ENCODE data around the gene LHFPL2.

LHFPL2 gene

GRCh38 chr5:78586251-78586650, 62.3 kb downstream of the LHFPL2 start:
- peak; percentile 68 for DNase-seq (ENCODE audit: insufficient read length, low spot score)
- no peak for TF ChIP-seq POLR2A (IDR thresholded peaks at IDR 0.05; ENCODE audit: low read depth, low read length)
- peak; percentile 89 for FAIRE-seq

- DNase-seq (ENCODE audit: insufficient read length, low spot score) (no peak), FAIRE-seq (no peak)
- no peak for TF ChIP-seq POLR2A (IDR thresholded peaks at IDR 0.05; ENCODE audit: low read depth, low read length)
Measured at GRCh38 chr5:78578015-78578414, 70.6 kb downstream of the LHFPL2 start.

DNA sequence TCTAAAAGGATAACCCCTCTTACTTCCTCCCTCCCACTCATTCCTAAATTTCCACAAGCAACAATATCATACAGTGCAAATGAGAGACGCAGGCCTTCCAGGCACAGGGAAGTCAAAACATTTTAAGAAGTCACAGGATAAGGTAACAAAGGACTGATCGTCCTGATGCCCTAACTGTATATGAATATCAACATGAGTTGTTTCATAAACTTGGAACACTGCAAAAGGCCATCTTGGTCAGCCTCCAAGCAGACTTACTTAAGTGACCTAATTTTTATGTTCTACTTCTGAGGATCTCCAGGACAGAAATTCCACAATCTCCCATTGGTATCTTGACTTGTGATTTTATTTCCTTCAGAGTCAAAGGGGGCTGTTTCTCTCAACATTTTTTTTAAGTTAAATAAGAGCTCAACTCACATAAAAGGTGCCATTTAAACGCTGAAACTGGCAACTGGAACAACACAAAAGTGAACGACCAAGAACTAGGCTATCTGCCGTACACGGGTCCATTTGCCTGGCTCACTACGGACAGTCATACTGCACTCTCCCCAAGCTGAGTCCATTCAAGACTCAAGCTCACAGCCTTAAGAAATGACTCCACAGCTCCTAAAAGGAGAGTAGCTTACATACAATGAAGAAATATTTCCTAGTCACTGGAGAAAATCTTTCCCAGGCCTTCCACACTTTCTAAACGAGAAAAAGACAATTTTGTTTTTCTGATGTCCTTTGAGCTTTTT, 71.3 kb downstream of the LHFPL2 start:
- FAIRE-seq: no peak
- no peak for DNase-seq (ENCODE audit: insufficient read length, low spot score)
- no peak for TF ChIP-seq POLR2A (IDR thresholded peaks at IDR 0.05; ENCODE audit: low read depth, low read length)

- no peak for FAIRE-seq
- TF ChIP-seq POLR2A (IDR thresholded peaks at IDR 0.05; ENCODE audit: low read depth, low read length): no peak
- no peak for DNase-seq (ENCODE audit: insufficient read length, low spot score)
Measured at GRCh38 chr5:78576376-78576775, 72.2 kb downstream of the LHFPL2 start.

DNA sequence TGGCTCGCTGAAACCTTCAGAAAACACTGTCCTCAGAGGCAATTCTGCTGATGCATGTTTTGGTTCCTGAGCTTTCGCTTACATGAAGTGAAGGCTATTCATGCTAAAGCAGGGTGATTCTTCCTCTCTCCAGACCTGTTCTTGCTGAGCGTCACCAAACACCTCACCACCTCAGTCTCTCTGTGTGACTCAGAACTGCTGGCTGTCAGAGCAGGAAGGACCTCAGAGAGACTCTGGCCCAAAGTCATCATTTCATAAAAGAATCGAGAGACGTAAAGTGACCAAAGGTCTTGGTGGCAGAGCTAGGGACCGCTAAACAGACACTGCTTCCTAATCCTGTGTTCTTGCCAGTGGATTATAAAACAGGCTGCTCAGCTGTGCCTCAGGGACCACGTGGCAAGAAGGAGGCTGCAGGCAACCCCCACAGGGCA, 73.8 kb downstream of the LHFPL2 start:
- DNase-seq (ENCODE audit: insufficient read length, low spot score) (no peak), FAIRE-seq (no peak)
- no peak for TF ChIP-seq POLR2A (IDR thresholded peaks at IDR 0.05; ENCODE audit: low read depth, low read length)

- no peak for TF ChIP-seq POLR2A (IDR thresholded peaks at IDR 0.05; ENCODE audit: low read depth, low read length)
- DNase-seq (ENCODE audit: insufficient read length, low spot score) (no peak), FAIRE-seq (no peak)
Measured at GRCh38 chr5:78574131-78574673, 74.4 kb downstream of the LHFPL2 start.

GRCh38 chr5:78573318-78573717, 75.3 kb downstream of the LHFPL2 start:
- TF ChIP-seq POLR2A (IDR thresholded peaks at IDR 0.05; ENCODE audit: low read depth, low read length): no peak
- FAIRE-seq: no peak
- DNase-seq (ENCODE audit: insufficient read length, low spot score): no peak

DNA sequence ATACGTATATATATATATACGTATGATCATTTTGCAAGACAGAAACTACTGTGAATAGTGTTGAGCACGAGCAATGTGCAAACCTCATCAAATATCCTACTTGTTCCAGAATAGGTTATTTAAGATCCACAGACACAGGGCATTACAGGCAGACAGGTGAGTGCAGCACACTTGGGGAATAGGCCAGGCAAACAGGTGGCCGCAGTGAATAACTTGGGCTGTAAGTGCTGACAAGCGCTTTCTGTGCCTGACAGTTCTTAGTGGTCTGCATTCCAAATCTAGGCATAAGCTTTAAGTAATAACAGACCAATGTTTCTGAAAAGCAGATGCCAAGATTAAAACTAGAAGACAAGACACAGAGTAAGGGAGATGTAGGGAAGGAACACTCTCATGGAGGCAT, 77.9 kb downstream of the LHFPL2 start:
- no peak for FAIRE-seq
- TF ChIP-seq POLR2A (IDR thresholded peaks at IDR 0.05; ENCODE audit: low read depth, low read length): no peak

DNA sequence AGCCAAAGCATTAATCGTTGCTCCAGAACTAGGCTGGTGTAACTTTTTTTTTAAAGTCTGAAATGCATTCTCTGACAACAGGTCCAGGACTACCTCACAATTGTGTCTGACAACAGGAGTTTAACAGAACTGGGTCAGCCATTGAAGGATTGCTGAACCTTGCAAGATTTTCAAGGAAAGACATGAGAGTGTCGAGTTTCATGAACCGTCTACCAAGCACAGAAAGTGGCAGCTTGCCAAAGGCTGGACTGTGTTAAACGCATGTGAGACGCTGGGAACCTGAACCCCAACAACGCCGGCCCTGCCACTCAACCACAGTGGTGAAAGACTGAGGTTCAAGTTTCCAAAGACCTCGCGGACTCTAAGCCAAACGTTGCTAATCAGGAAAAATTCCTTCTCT, 79.1 kb downstream of the LHFPL2 start:
- no peak for TF ChIP-seq POLR2A (IDR thresholded peaks at IDR 0.05; ENCODE audit: low read depth, low read length)
- FAIRE-seq (no peak), DNase-seq (ENCODE audit: insufficient read length, low spot score) (no peak)

More for the DNA sequence above, 77.9 kb downstream of the LHFPL2 start:
- no peak for DNase-seq (ENCODE audit: insufficient read length, low spot score)

- TF ChIP-seq POLR2A (IDR thresholded peaks at IDR 0.05; ENCODE audit: low read depth, low read length): no peak
- DNase-seq (ENCODE audit: insufficient read length, low spot score) (no peak), FAIRE-seq (no peak)
Measured at GRCh38 chr5:78568676-78569075, 79.9 kb downstream of the LHFPL2 start.

GRCh38 chr5:78568212-78568611, 80.4 kb downstream of the LHFPL2 start:
- DNase-seq (ENCODE audit: insufficient read length, low spot score): no peak
- FAIRE-seq: no peak
- no peak for TF ChIP-seq POLR2A (IDR thresholded peaks at IDR 0.05; ENCODE audit: low read depth, low read length)

GRCh38 chr5:78567617-78568016, 81.0 kb downstream of the LHFPL2 start:
- FAIRE-seq: no peak
- no peak for DNase-seq (ENCODE audit: insufficient read length, low spot score)
- no peak for TF ChIP-seq POLR2A (IDR thresholded peaks at IDR 0.05; ENCODE audit: low read depth, low read length)

GRCh38 chr5:78566747-78567425, 81.7 kb downstream of the LHFPL2 start:
- DNase-seq (ENCODE audit: insufficient read length, low spot score): no peak
- peak; percentile 52 for FAIRE-seq
- TF ChIP-seq POLR2A (IDR thresholded peaks at IDR 0.05; ENCODE audit: low read depth, low read length): no peak

GRCh38 chr5:78565395-78565794, 83.2 kb downstream of the LHFPL2 start:
- TF ChIP-seq POLR2A (IDR thresholded peaks at IDR 0.05; ENCODE audit: low read depth, low read length): no peak
- peak; percentile 20 for FAIRE-seq
- no peak for DNase-seq (ENCODE audit: insufficient read length, low spot score)

GRCh38 chr5:78563621-78564020, 85.0 kb downstream of the LHFPL2 start:
- no peak for FAIRE-seq
- no peak for TF ChIP-seq POLR2A (IDR thresholded peaks at IDR 0.05; ENCODE audit: low read depth, low read length)
- DNase-seq (ENCODE audit: insufficient read length, low spot score): no peak
